Endothelial cell of umbilical vein (primary cell): ENCODE measurements around the gene MYT1. TPM values are rescaled to one million over a fixed set of nuclear protein-coding genes. Genes with fewer than 3 reads are reported as not detected.

Source experiments
- BruUV-seq: library from RNA; stranded (reverse); fragments of 400-500 nt; replicated peaks from 2 replicates; lab custom pipeline; 2021; lab: Mats Ljungman, UMichigan
- CTCF ChIA-PET: fragments of 300-600, 350-600 bp; sonication (Branson Sonifier 250); formaldehyde crosslinking; loops from one replicate; lab custom pipeline; 2021; ENCODE audit warnings: antibody characterized with exemption, inconsistent platforms; lab: Charles Lee
- POLR2A ChIA-PET: fragments of 300-600, 350-600 bp; sonication (Branson Sonifier 250); formaldehyde crosslinking; loops from one replicate; lab custom pipeline; 2021; ENCODE audit warnings: antibody characterized with exemption, inconsistent platforms; lab: Charles Lee
- DNase-seq: peaks from one replicate; pipeline ENCODE4 v3.0.0-alpha.2; 2011; ENCODE audit warnings: low read depth, low spot score
- FAIRE-seq: peaks from 2 replicates; lab custom pipeline; 2011; peaks lifted over from hg19 to GRCh38; lab: Jason Lieb, UNC
- H2AFZ ChIP-seq: 2 replicates; pipeline ENCODE4 v1.6.0; 2012; ENCODE audit warnings: low read depth, low read length, control low read depth, inconsistent platforms
- H3K27ac ChIP-seq: 2 replicates; pipeline ENCODE4 v1.5.1; 2011; ENCODE audit warnings: low read depth, mild to moderate bottlenecking, control low read depth, low read length, moderate library complexity; ENCODE audit not compliant: insufficient read depth
- H3K27me3 ChIP-seq, 2 experiments: 2 replicates each; pipeline versions ENCODE4 v1.6.0 to v1.6.1; 2011; ENCODE audit warnings: low read length in 2 of 2, mixed read lengths in 1 of 2; ENCODE audit not compliant: control insufficient read depth in 2 of 2, insufficient read depth in 2 of 2
- H3K36me3 ChIP-seq, 2 experiments: 2 replicates in 1 of 2; 3 replicates in 1 of 2; pipeline ENCODE4 v1.5.1; 2011; ENCODE audit warnings: low read length in 2 of 2, mild to moderate bottlenecking in 1 of 2, moderate library complexity in 1 of 2; ENCODE audit not compliant: control insufficient read depth in 2 of 2, insufficient read depth in 2 of 2; ENCODE audit errors: extremely low read depth in 1 of 2
- H3K4me1 ChIP-seq: 3 replicates; pipeline ENCODE4 v1.5.1; 2011; ENCODE audit warnings: mild to moderate bottlenecking, low read length; ENCODE audit not compliant: control insufficient read depth, insufficient read depth; ENCODE audit errors: extremely low read depth
- H3K4me2 ChIP-seq: 2 replicates; pipeline ENCODE4 v1.6.1; 2011; ENCODE audit warnings: low read length, control low read depth, mixed read lengths; ENCODE audit not compliant: insufficient read depth
- H3K4me3 ChIP-seq, 3 experiments: fragments of 200-600 bp in 1 of 3; sonication (generic), shearing (Covaris generic) in 1 of 3; replicated peaks in 1 of 3; 2 replicates each; pipeline ENCODE4 v1.5.1; 2011 to 2016; ENCODE audit warnings: control low read depth in 3 of 3, low read length in 3 of 3, mild to moderate bottlenecking in 2 of 3, inconsistent platforms in 1 of 3, low read depth in 1 of 3, moderate library complexity in 1 of 3; ENCODE audit not compliant: insufficient read depth in 1 of 3
- H3K79me2 ChIP-seq: 2 replicates; pipeline ENCODE4 v1.6.0; 2012; ENCODE audit warnings: low read length, inconsistent platforms; ENCODE audit not compliant: control insufficient read depth, insufficient read depth
- H3K9ac ChIP-seq: replicated peaks from 2 replicates; pipeline ENCODE3; 2011; ENCODE audit warnings: low read length, control low read depth; ENCODE audit not compliant: insufficient read depth; ENCODE audit errors: extremely low read depth
- H3K9me1 ChIP-seq: replicated peaks from 3 replicates; pipeline ENCODE4 v1.6.0; 2011; ENCODE audit warnings: mild to moderate bottlenecking, low read length; ENCODE audit not compliant: control insufficient read depth, insufficient read depth; ENCODE audit errors: extremely low read depth
- H3K9me3 ChIP-seq: replicated peaks from 2 replicates; pipeline ENCODE4 v1.5.1; 2012; ENCODE audit warnings: low read length, inconsistent platforms; ENCODE audit not compliant: control insufficient read depth, insufficient read depth
- H4K20me1 ChIP-seq: replicated peaks from 2 replicates; pipeline ENCODE3; 2011; ENCODE audit warnings: mild to moderate bottlenecking, low read length; ENCODE audit not compliant: control insufficient read depth, insufficient read depth; ENCODE audit errors: extremely low read depth
- CTCF ChIP-seq, 2 donors: IDR thresholded peaks; 1 replicate in 1 of 2; 2 replicates in 1 of 2; pipeline ENCODE4 v1.5.1; 2011; ENCODE audit warnings: low read length in 2 of 2, mild to moderate bottlenecking in 2 of 2, moderate library complexity in 2 of 2, control low read depth in 1 of 2, inconsistent platforms in 1 of 2, low read depth in 1 of 2; ENCODE audit not compliant: insufficient read depth in 1 of 2; ENCODE audit errors: extremely low read depth in 1 of 2
- EZH2 ChIP-seq: IDR thresholded peaks from 2 replicates; pipeline ENCODE4 v1.6.1; 2012; ENCODE audit warnings: borderline replicate concordance, low read depth, mild to moderate bottlenecking, moderate library complexity, low read length, inconsistent platforms; ENCODE audit not compliant: severe bottlenecking
- FOS ChIP-seq: IDR thresholded peaks from 2 replicates; pipeline ENCODE4 v1.6.1; 2011; ENCODE audit warnings: mild to moderate bottlenecking, low read length, moderate library complexity, borderline replicate concordance; ENCODE audit not compliant: insufficient read depth
- GATA2 ChIP-seq: IDR thresholded peaks from 2 replicates; pipeline ENCODE4 v1.7.0; 2011; ENCODE audit warnings: low read depth, mild to moderate bottlenecking, moderate library complexity, mixed read lengths, low read length; ENCODE audit not compliant: insufficient read length, insufficient read depth
- JUN ChIP-seq: IDR thresholded peaks from 2 replicates; pipeline ENCODE4 v1.6.1; 2011; ENCODE audit warnings: borderline replicate concordance, low read depth; ENCODE audit not compliant: insufficient read length, insufficient read depth
- MAX ChIP-seq: IDR thresholded peaks from 2 replicates; pipeline ENCODE4 v1.6.1; 2011; ENCODE audit not compliant: insufficient read depth, insufficient read length
- MYC ChIP-seq: IDR thresholded peaks from one replicate; pipeline ENCODE4 v1.6.1; 2011; ENCODE audit warnings: mild to moderate bottlenecking, low read depth, low read length
- POLR2A ChIP-seq: IDR thresholded peaks from 2 replicates; pipeline ENCODE4 v1.6.1; 2012; ENCODE audit warnings: low read depth, mild to moderate bottlenecking, control low read depth, low read length
- POLR2AphosphoS5 ChIP-seq: IDR thresholded peaks from 2 replicates; pipeline ENCODE4 v1.6.1; 2012; ENCODE audit warnings: low read depth, mild to moderate bottlenecking, control low read depth, low read length, moderate library complexity; ENCODE audit not compliant: insufficient read depth
- dilution Hi-C: fragments of 300-500 bp; cut with MboI; formaldehyde crosslinking; loops from one replicate; pipeline ENCODE4 v1.15.0; 2019; ENCODE audit warnings: low sequenced_read_pairs; ENCODE audit not compliant: extremely low pct_ligation_motif_present
- intact Hi-C: fragments of 100-400 bp; cut with micrococcal nuclease; formaldehyde crosslinking; loops from one replicate; pipeline ENCODE4 v1.10.0; 2022
- polyA plus RNA-seq, 4 experiments: library from polyadenylated mRNA; depleted of rRNA in 3 of 4; stranded (reverse) in 3 of 4; unstranded in 1 of 4; fragments of >200 nt; gene quantifications; 2 replicates each; pipeline versions ENCODE4 v1.2.1 to v1.2.3, GENCODE V29; 2011 to 2012; ENCODE audit warnings: missing spikeins in 1 of 4
- total RNA-seq: library from RNA; stranded (reverse); gene quantifications from 2 replicates; pipeline ENCODE4 v1.2.3, GENCODE V29; 2021

MYT1 gene
- total and polyA plus RNA-seq, 2 donors (not counting 3 experiments of a cell fraction or from before 2014, with no cell fraction given) = not detected

- intact Hi-C loops = no loop called here
- no peak overlapping the region for H3K27ac ChIP-seq
- no peak overlapping the region for H3K4me3 ChIP-seq
- DNase-seq (no peak), FAIRE-seq (no peak)
- TF ChIP-seq FOS = no peak
- no peak for TF ChIP-seq GATA2
- no peak for TF ChIP-seq MAX
- TF ChIP-seq JUN = no peak
- TF ChIP-seq EZH2 = no peak
- TF ChIP-seq CTCF (IDR thresholded peaks at IDR 0.05; ENCODE audit: extremely low read depth in 1 of 2, insufficient read depth in 1 of 2, low read depth in 1 of 2, low read length in 2 of 2) = no peak
- no peak for TF ChIP-seq MYC
- TF ChIP-seq POLR2A = no peak
- TF ChIP-seq POLR2AphosphoS5 = no peak
- CTCF ChIA-PET = no interaction called here
- H3K4me2 ChIP-seq = no peak overlapping the region
- peaks cover 4% of the 10 kb centered on the region for H3K4me1 ChIP-seq
- H4K20me1 ChIP-seq = no peaks in the 10 kb centered on the region
- H2AFZ ChIP-seq = no peak overlapping the region
- H3K9me1 ChIP-seq = no peaks in the 10 kb centered on the region
- no TSS peak for BruUV-seq
- peaks cover 2 to 5% of the 10 kb centered on the region in 2 experiments for H3K36me3 ChIP-seq
- dilution Hi-C loops = no loop called here
- no peaks in the 10 kb centered on the region for H3K9me3 ChIP-seq
- H3K27me3 ChIP-seq = no peaks in the 10 kb centered on the region
- H3K79me2 ChIP-seq = no peaks in the 10 kb centered on the region
- no peak overlapping the region for H3K9ac ChIP-seq
- POLR2A ChIA-PET = no interaction called here
Measured at GRCh38 chr20:64264091-64264490, 99.8 kb downstream of the MYT1 start.
